Endothelial cell of umbilical vein (primary cell): ENCODE data around the gene NAP1L1.
A peak's percentile ranks its signal among the peaks of the same experiment; 100 is the strongest.

Source experiments
- EZH2 ChIP-seq: IDR thresholded peaks from 2 replicates; pipeline ENCODE4 v1.6.1; 2012; ENCODE audit warnings: borderline replicate concordance, low read depth, mild to moderate bottlenecking, moderate library complexity, low read length, inconsistent platforms; ENCODE audit not compliant: severe bottlenecking
- FOS ChIP-seq: IDR thresholded peaks from 2 replicates; pipeline ENCODE4 v1.6.1; 2011; ENCODE audit warnings: mild to moderate bottlenecking, low read length, moderate library complexity, borderline replicate concordance; ENCODE audit not compliant: insufficient read depth
- GATA2 ChIP-seq: IDR thresholded peaks from 2 replicates; pipeline ENCODE4 v1.7.0; 2011; ENCODE audit warnings: low read depth, mild to moderate bottlenecking, moderate library complexity, mixed read lengths, low read length; ENCODE audit not compliant: insufficient read length, insufficient read depth
- JUN ChIP-seq: IDR thresholded peaks from 2 replicates; pipeline ENCODE4 v1.6.1; 2011; ENCODE audit warnings: borderline replicate concordance, low read depth; ENCODE audit not compliant: insufficient read length, insufficient read depth
- MYC ChIP-seq: IDR thresholded peaks from one replicate; pipeline ENCODE4 v1.6.1; 2011; ENCODE audit warnings: mild to moderate bottlenecking, low read depth, low read length
- POLR2A ChIP-seq: IDR thresholded peaks from 2 replicates; pipeline ENCODE4 v1.6.1; 2012; ENCODE audit warnings: low read depth, mild to moderate bottlenecking, control low read depth, low read length
- POLR2AphosphoS5 ChIP-seq: IDR thresholded peaks from 2 replicates; pipeline ENCODE4 v1.6.1; 2012; ENCODE audit warnings: low read depth, mild to moderate bottlenecking, control low read depth, low read length, moderate library complexity; ENCODE audit not compliant: insufficient read depth
- TF ChIP-seq, protein P1 (sequence below), 2 donors: IDR thresholded peaks; 1 replicate in 1 of 2; 2 replicates in 1 of 2; pipeline ENCODE4 v1.5.1; 2011; ENCODE audit warnings: low read length in 2 of 2, mild to moderate bottlenecking in 2 of 2, moderate library complexity in 2 of 2, control low read depth in 1 of 2, inconsistent platforms in 1 of 2, low read depth in 1 of 2; ENCODE audit not compliant: insufficient read depth in 1 of 2; ENCODE audit errors: extremely low read depth in 1 of 2
- TF ChIP-seq, protein P2 (sequence below): IDR thresholded peaks from 2 replicates; pipeline ENCODE4 v1.6.1; 2011; ENCODE audit not compliant: insufficient read depth, insufficient read length

DNA sequence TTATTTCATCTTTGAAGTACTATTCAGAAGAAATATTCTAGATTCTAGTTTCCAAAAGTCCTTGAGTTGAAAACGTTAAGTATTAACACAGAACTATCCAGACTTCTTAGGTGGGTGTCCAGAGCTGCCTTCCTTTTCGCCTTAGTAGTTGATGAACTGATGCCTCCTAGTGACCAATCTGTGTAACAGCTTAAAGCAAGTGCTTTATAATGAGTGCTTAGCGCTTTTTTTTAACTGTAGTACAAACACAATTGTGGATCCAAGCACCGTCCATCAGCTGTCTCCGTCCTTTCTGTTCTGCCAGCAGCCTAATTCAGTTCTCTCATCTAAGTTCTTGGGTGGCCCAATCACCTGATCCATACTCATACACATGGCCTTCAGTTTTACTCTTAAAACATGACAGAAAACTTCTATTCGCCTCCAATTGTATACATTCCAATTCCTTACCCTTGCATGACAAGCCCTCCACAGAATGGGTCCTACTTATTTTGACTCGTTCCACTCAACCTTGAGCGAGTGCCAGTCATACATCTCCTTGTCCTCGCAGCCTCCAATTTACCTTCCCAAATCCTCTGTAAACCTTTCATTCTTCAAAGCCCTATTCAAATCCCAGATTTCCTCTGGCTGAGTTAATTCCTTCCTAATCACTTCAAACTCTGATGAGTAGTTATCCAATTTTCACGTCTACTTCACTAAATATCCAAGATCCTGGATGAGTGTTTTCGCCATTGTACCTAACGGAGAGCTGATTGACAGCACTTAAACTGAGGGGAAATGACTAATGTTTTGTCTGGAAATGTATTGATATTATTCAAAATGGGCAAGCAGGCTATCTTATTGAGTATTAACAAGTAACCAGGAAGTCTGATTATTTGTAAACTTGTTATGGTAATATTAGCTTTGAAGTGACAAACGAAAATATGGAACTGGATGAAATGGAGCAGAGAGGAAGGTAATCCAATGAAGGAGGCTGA lies 47.1 kb downstream of the NAP1L1 start:
- TF ChIP-seq, protein P1, sequence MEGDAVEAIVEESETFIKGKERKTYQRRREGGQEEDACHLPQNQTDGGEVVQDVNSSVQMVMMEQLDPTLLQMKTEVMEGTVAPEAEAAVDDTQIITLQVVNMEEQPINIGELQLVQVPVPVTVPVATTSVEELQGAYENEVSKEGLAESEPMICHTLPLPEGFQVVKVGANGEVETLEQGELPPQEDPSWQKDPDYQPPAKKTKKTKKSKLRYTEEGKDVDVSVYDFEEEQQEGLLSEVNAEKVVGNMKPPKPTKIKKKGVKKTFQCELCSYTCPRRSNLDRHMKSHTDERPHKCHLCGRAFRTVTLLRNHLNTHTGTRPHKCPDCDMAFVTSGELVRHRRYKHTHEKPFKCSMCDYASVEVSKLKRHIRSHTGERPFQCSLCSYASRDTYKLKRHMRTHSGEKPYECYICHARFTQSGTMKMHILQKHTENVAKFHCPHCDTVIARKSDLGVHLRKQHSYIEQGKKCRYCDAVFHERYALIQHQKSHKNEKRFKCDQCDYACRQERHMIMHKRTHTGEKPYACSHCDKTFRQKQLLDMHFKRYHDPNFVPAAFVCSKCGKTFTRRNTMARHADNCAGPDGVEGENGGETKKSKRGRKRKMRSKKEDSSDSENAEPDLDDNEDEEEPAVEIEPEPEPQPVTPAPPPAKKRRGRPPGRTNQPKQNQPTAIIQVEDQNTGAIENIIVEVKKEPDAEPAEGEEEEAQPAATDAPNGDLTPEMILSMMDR (IDR thresholded peaks at IDR 0.05; ENCODE audit: extremely low read depth in 1 of 2, insufficient read depth in 1 of 2, low read depth in 1 of 2, low read length in 2 of 2): peak; percentile 68 to 79
- TF ChIP-seq EZH2 (no peak), POLR2A (peak; percentile 60), MYC (no peak), POLR2AphosphoS5 (no peak), FOS (peak; percentile 53), JUN (peak; percentile 72), GATA2 (no peak)
- TF ChIP-seq, protein P2, sequence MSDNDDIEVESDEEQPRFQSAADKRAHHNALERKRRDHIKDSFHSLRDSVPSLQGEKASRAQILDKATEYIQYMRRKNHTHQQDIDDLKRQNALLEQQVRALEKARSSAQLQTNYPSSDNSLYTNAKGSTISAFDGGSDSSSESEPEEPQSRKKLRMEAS: no peak
